GM18861 (cell line): ENCODE results near the gene ABCB11.
A peak's percentile ranks its signal among the peaks of the same experiment; 100 is the strongest.
"Not testable (repeated sequence)": the region's sequence is repeated elsewhere in the genome, so short reads cannot be mapped to it uniquely, and the experiment has no call there.

ENCODE experiments used
- ATAC-seq: cut with Tn5 transposase; IDR thresholded peaks from one replicate; pipeline ENCODE4 v1.9.1; 2021; ENCODE audit not compliant: unreplicated experiment

ABCB11 gene

DNA sequence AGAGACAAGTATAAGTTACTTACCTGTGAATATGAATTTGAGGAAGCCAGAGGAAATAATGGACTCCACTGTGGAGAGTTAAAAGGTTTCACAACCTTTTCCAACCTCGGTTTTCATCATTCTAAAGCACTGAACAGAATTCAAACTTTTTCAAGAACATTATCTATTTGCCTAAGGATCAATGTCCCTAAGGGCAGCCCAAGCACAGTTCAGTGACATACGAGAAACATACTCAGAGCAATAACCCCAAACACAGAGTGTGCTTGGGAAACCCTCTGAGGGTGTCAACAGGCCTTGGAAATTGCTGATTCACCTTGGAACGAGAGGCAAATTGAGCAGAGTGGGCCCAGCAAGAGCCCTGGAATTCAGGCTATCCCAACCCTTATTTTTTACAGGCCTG lies at the start of gene ABCB11:
TSS of gene ABCB11 (minus strand) at position 123 of the 400 bp plus-strand sequence. CDS start 13,199 bp downstream, outside the sequence.
- no peak for ATAC-seq

DNA sequence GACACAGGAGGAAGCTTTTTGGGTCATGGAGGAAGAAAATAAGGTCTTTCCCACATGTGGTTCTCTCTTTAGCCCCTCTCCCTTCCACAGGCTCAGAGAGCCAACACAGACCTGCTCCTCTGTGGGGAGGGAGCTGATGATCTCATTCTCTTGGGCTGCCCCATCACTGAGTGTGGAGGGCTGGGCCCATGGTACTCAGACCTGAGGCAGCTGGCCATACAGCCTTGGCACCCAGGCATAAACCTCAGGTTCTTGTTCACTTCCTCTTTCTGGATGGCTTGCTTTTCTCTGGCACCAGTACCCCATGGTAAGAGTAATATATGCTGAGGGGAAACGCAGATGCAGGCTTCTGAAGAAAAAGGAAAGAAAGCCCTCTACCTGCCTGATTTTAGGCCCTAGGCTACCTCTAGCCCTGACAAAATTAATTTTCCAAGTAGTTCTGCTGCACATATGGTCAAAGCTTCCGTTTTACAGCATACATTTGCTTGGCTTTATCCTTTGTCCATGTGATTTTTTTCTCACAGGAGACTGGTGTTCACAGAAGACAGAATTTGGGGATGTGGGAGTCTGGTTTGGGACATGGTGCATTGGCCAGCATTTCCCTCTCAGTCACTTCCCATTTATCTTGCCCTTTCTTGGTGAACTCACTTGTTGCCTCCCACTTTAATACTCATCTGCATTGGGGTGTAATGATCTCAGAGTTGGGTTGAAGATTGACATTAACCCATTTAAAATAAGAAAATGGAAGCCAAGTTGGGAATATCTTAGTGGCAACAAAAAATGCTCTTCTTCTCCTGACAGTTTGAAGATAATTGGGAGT lies 49.3 kb upstream of the ABCB11 start:
- ATAC-seq, result peak; percentile 94

DNA sequence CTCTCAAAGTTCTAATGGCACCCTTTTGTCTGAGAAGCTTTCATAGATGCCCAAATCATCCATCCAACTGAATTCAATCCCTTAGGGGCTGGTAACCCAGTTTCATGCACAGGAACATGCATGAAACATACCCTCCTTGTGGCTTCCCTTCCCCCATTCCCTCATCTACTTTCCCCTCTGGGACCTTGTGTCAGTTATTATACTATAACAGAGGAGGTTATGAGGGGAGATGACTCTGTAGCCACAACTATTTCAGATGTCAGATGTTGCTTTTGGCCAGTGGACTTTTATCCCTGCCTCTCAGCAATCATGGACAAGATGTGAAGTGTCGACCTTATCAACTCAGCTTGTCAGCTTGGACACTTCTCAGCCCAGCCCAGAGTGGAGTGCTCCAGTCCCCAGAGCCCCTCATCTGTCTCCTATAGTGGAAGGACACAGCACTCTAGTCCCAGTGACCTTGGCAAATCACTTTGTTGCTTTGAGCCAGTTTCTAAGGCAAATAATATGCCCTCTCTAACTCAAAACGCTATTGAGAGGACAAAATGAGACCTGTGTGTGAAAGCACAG lies 46.6 kb upstream of the ABCB11 start:
- ATAC-seq, result no peak

DNA sequence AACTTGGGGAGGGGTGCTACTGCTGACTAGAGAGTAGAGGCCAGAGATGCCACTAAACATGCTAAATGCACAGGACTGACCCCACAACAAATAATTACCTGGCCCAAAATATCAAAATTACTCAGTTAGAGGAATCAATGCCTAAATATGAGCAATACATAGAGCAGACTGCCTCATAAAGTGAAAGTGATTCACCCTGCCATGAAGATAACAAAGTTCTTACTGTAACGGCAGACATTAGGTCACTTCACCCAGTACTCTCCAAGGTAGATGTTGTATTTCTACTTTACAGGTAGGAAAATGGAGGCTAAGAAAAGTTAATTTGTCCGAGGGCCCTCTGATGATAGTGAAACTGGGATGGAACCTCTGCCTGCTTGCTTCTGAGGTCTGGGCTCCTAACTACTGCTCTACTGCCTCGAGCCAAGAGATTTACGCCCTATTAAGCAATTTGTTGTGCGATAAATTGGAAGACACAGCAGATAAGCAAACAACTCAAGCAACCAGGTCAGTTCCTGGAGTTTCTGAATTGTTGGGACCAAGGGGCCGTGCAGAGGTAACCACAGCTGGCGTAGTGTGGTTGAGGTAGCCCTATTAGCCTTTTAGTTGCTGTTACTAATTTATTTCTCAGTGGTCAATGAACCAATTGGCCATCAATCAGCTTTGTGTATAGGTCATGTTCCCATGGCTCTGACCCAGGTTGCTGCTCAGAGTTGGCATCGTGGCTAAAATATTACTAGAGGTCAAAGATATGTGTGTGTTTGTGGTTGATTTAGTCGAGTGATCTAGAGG lies 43.0 kb upstream of the ABCB11 start:
- peak; percentile 68 for ATAC-seq

DNA sequence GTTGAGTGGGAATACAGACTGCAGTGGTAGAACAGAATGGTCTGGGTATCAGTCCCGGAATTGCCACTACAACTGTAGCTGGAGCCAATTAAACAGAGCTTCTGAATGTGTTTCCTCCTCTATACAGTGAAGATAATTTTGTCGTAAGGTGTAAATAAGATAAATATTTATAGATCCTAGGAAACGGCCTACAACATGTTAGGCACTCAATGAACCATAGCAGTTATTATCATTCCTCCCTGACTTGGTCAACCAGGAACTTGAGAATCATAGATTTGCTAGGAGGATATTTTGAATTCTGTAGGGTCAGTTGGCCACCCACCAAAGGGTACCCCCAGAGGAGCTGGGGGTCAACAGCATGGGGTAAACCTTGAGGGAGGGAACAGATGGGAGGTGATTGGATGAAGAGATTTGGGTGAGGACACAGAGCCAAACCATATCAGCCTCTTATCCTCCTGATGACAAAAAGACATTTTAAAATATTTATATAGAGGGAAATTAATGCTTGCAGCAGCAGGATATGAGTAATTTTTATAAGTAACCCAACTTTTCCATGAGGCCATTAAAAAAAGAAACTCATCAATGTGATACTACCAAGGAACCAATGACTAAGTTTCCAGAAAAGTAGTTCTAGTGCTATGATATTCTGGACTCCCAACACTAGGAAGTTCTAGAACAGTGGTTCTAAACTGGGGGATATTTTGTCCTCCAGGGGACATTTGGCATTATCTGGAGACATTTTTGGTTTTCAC lies 42.3 kb upstream of the ABCB11 start:
- ATAC-seq, result no peak

DNA sequence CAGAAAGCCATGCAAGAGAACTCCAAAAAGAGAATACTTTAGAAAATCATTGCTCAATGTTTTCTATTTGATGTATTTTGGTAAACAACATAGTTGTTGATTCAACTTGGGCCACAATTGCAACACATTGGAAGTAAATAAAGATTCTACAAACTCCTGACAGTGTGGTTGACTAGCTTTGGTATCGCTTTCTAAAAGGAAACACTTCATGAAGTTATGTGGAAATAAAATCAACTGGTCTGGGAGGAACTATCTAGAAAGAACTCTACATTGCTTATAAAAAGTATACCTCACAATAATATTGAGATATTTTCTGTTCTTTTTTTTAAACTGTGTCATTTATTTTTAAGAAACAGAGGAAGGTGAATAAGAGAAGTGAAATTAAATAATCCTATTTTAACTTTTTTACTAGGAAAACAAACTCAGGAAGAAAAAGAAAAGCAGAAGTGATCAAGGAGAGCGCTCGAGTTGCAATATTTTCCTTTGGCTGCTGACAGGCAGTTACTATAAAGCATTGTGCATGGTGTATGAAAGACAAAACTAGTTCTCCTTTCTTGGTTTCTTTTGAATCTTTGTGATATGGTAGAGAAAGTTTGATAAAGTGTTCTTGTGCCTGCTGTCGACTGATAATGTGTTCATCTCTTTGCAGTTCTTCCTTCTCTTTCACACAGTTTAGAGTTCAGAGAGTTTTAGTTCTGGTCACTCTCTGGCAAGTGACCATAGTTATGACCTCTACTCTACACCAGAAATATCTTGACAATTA lies 41.2 kb upstream of the ABCB11 start:
- ATAC-seq, result peak; percentile 29

DNA sequence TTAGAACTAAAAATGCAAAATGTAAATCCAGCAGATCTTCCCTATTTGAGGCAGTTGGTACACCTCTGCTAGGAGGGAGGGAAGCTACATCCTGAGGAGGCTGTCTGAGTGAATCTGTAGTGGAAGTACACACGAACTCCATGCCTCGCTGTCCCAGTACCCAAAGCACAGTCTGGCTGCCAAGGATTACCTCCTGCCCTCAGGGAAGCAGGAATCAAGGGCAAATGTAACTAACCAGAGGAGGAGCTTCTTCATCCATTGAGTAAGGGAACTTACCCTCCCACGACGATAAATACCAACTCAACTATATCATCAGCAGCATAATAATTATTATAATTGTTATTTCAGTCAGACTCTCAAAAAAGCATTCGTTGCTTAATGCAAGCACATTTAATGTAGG lies 40.3 kb upstream of the ABCB11 start:
- no peak for ATAC-seq

DNA sequence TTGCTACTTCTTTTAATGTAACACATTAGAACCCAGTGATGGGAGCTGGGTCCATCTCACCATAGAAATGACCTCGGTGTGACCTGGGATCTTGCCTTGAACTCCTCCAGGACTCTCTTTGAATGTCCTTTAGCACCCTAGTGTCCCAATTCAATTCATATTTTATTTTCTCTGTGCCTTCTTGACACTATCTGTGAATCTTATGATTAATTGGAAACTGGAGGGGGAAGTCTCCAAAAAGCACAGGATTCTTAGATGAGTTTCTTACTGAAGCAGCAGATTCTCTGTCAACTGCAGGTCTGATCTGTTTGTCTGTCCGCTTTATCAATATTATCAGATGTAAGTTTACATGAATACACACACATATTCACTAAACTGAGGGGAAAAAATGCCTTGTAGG lies 38.7 kb upstream of the ABCB11 start:
- ATAC-seq, result no peak

DNA sequence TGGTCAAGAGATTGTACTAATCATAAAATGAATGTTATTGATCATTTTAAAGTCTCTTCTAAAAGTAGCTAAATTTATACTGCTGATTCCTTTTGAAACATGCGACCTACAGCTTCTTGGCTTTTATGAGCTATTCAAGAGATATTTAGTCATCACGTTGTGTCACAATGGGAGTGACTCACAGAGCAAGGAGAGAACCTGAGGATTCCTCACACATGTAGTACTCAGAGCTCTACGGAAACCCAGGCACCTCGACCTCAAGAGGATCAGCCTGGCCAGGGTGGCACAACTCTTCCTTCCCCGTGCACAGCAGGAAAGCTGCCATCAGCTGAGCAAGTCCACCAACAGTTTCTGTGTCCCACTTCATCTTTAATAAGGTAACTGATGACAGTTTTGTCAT lies 38.2 kb upstream of the ABCB11 start, which contains the start of gene DHRS9:
TSS of gene DHRS9 (plus strand) at position 223 of the 400 bp plus-strand sequence. CDS start 12,019 bp downstream, outside the sequence.
- no peak for ATAC-seq

DNA sequence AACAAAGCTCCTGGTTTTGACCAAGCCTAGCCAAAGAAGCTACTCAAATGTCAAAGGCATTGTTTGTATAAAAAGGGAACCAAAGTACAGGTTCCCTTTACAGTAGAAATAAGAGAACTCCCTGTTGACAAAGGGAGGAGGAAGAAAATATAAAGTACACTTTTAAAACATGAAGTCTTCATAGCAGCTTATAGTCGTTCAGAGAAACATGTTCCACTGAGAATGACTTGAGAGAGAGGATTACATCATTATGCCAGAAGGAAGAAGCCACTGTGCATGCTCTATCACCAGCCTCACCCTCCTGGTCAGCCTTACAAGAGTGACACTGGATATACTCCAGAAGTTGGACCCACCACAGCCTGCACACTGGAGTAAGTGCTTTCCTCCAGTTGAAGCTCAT lies 35.8 kb upstream of the ABCB11 start:
- ATAC-seq, result no peak

DNA sequence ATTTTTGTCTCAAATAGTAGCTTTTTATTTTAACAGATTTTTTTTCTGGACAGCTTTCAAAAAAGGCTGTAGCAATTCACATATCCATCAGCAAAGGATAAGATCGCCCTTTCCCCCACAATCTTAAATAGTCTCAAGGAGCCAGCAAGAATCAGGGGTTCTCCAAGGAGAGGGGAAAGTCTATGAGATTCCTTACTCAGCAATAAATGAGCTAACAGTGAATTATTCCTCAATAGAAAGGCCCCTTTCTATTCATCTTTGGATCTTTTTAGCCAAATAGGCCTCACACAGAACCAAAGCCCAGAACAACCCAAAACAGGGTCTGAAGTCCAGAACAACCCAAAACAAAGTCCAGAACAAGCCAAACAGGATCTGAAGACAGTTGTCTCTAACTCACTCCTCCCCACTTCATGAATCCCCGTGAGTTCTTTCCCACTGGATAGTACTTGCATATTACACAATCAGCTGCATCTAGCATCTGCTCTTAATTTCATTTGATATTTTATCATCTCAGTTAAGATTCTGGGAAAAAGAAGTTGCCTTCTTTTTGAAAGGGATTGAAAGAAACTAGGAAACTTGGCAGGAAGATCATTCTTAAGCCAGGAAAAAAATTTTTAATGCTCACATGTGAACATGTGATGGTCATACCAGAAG lies 34.9 kb upstream of the ABCB11 start:
- no peak for ATAC-seq

DNA sequence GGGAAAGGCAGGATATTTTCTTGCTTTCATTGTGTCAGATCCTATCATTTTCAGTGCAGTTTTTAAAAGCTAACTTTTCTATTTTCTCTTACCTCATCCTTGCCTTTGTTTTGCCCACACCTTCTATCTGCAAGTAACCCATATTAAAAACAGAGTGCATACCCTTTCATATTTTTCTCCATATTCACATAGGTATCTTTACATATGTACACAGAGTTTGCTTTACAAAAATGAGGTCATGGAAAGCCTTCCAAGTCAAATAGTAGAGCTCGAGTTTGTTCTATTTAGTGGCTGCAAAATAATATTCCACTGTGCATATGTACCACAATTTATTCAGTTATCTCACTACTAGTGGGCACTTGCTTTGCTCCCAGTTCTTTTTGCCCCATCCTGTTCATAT lies 34.3 kb upstream of the ABCB11 start:
- ATAC-seq, result no peak

DNA sequence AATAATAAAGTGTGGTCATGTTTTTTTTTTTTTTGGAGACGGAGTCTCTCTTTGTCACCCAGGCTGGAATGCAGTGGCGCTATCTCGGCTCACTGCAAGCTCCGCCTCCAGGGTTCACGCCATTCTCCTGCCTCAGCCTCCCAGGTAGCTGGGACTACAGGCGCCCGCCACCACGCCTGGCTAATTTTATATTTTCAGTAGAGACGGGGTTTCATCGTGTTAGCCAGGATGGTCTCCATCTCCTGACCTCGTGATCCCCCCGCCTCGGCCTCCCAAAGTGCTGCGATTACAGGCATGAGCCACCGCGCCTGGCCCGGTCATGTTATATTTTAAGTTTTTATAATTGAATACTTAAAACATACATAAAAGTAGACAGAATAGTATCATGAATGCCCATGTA lies 33.1 kb upstream of the ABCB11 start:
- not testable (repeated sequence) for ATAC-seq

DNA sequence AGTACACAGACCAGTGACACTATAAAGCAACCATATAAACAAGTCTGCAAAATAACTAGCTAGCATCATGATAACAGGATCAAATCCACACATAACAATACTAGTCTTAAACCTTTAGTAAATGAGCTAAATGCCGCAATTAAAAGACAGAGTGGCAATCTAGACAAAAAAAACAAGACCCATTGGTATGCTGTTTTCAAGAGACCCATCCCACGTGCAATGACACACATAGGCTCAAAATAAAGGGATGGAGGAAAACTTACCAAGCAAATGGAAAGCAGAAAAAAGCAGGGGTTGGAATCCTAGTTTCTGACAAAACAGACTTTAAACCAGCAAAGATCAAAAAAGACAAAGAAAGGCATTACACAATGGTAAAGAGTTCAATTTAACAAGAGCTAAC lies 23.5 kb upstream of the ABCB11 start:
- ATAC-seq, result not testable (repeated sequence)

DNA sequence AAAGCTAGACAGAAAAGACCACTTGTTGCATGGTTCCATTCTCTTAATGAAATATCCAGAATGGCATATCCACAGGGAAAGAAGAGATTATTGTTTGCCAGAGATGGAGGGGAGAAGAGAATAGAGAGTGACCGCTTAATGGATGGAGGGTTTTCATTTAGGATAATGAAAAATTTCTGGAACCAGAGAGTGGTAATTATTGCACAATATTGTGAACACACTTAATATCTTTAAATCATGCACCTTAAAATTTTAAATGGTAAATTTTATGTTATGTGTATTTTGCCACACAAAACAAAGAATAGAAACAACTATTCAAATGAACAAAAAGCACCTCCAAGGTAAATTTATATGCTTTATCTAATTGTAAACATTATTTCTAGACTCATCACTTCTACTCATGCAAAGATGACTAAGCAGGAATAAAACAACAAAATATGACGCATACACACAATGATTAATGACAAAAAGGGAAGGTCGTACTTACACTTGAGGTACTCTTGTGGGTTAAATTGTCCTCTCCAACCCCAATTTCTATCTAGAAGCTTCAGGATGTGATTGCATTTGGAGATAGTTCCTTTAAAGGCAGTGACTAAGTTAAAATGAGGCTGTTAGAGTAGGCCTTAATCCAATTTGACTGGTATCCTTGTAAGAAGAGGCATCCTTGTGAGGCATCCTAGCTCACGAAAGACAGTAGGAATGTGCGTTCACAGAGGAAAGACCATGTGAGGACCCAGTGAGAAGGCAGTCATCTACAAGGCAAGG lies 19.5 kb upstream of the ABCB11 start:
- ATAC-seq, result no peak

DNA sequence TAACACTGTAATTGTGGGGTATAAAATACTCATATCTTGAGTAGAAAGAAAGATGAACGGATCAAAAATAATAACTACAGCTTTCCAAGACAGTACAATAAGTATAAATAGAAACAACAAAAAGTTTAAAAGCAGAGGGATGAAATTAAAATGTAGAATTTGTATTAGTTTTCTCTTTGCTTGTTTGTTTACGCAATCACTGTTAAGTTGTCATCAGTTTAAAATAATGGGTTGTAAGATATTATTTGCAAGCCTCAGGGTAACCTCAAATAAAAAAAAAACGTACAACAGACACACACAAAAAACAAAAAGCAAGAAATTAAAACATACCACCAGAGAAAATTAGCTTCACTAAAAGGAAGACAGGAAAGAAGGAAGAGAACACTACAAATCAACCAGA lies 18.0 kb upstream of the ABCB11 start:
- ATAC-seq, result no peak

DNA sequence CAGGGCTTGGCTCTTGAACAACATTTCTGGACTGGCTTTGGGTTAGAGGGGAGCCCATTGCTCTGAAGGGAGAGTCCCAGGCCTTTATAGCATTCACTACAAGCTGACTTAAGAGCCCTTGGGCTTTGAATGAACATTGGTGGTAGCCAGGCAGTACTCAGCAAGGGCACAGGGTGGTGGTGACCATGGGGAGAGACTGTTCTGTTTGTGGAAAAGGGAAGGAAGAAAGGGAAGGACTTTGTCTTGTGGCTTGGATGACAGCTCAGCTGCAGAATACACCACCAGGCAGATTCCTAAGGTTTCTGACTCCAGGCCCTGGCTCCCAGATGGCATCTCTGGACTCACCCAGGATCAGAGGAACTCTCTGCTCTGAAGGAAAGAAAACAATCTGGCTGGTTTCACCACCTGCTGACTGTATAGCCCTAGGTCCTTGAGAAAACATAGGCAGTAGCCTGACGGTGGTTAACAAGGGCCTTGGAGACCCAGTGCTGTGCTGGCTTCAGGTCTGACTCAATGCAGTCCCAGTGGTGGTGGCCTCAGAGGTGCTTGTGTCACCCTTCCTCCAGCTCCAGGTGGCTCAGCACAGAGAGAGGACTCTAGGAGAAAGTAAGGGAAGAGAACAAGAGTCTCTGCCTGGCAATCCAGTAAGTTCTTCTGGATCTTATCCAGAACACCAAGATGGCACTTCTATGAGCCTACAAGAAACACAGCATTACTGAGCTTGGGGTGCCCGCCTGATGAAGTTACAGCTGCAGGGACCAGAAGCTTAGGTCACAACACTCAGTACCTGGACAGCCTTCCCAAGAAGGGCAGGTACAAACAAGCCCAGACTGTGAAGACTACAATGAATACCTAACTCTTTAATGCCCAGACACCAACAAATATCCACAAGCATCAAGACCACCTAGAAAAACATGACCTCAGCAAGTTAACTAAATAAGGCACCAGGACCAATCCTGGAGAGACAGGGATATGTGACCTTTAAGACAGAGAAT lies 16.4 kb upstream of the ABCB11 start:
- ATAC-seq, result no peak
